ENCODE data around the gene POFUT2. TPM values are rescaled to one million over a fixed set of nuclear protein-coding genes. Genes with fewer than 3 reads are reported as not detected.

Gene POFUT2
- total RNA-seq, 1 donor from 2014 or later, result 22.5 TPM

- Histone ChIP-seq H3K27me3 (ENCODE audit: control insufficient read depth, insufficient read depth, low read length) (peaks cover 33% of the 10 kb centered on the region), H3K36me3 (ENCODE audit: control insufficient read depth, insufficient read depth, low read length) (no peaks in the 10 kb centered on the region), H3K4me3 (ENCODE audit: low read depth, low read length) (no peak overlapping the region)
- TF ChIP-seq CTCF (IDR thresholded peaks at IDR 0.05; ENCODE audit: insufficient read depth, low read length, poor library complexity, severe bottlenecking), result no peak
- no peak for DNase-seq (ENCODE audit: low read depth)
Observed at GRCh38 chr21:45253180-45253579, 34.5 kb downstream of the POFUT2 start.

- H3K27me3 ChIP-seq (ENCODE audit: control insufficient read depth, insufficient read depth, low read length), result peaks cover 26% of the 10 kb centered on the region
- TF ChIP-seq CTCF (IDR thresholded peaks at IDR 0.05; ENCODE audit: insufficient read depth, low read length, poor library complexity, severe bottlenecking), result no peak
- H3K4me3 ChIP-seq (ENCODE audit: low read depth, low read length), result no peak overlapping the region
- no peak for DNase-seq (ENCODE audit: low read depth)
- H3K36me3 ChIP-seq (ENCODE audit: control insufficient read depth, insufficient read depth, low read length), result no peaks in the 10 kb centered on the region
Observed at GRCh38 chr21:45252448-45252925, 35.2 kb downstream of the POFUT2 start.

GRCh38 chr21:45251635-45252447 is 35.9 kb downstream of the POFUT2 start:
- no peaks in the 10 kb centered on the region for H3K36me3 ChIP-seq (ENCODE audit: control insufficient read depth, insufficient read depth, low read length)
- peaks cover 23% of the 10 kb centered on the region for H3K27me3 ChIP-seq (ENCODE audit: control insufficient read depth, insufficient read depth, low read length)
- no peak for TF ChIP-seq CTCF (IDR thresholded peaks at IDR 0.05; ENCODE audit: insufficient read depth, low read length, poor library complexity, severe bottlenecking)
- H3K4me3 ChIP-seq (ENCODE audit: low read depth, low read length), result no peak overlapping the region
- DNase-seq (ENCODE audit: low read depth), result no peak

- H3K4me3 ChIP-seq (ENCODE audit: low read depth, low read length), result no peak overlapping the region
- DNase-seq (ENCODE audit: low read depth), result no peak
- peaks cover 27% of the 10 kb centered on the region for H3K27me3 ChIP-seq (ENCODE audit: control insufficient read depth, insufficient read depth, low read length)
- no peaks in the 10 kb centered on the region for H3K36me3 ChIP-seq (ENCODE audit: control insufficient read depth, insufficient read depth, low read length)
- no peak for TF ChIP-seq CTCF (IDR thresholded peaks at IDR 0.05; ENCODE audit: insufficient read depth, low read length, poor library complexity, severe bottlenecking)
Observed at GRCh38 chr21:45250914-45251634, 36.6 kb downstream of the POFUT2 start.

- Histone ChIP-seq H3K36me3 (ENCODE audit: control insufficient read depth, insufficient read depth, low read length) (no peaks in the 10 kb centered on the region), H3K27me3 (ENCODE audit: control insufficient read depth, insufficient read depth, low read length) (peaks cover 19% of the 10 kb centered on the region), H3K4me3 (ENCODE audit: low read depth, low read length) (no peak overlapping the region)
- DNase-seq (ENCODE audit: low read depth), result no peak
- TF ChIP-seq CTCF (IDR thresholded peaks at IDR 0.05; ENCODE audit: insufficient read depth, low read length, poor library complexity, severe bottlenecking), result no peak
Observed at GRCh38 chr21:45250272-45250671, 37.4 kb downstream of the POFUT2 start.

All from kidney epithelial cell (primary cell).